ENCODE results near the gene LRRIQ1. TPM values are rescaled to one million over a fixed set of nuclear protein-coding genes. Genes with fewer than 3 reads are reported as not detected.

LRRIQ1 gene
- total RNA-seq, 1 donor from 2014 or later, result 10.6 TPM

DNA sequence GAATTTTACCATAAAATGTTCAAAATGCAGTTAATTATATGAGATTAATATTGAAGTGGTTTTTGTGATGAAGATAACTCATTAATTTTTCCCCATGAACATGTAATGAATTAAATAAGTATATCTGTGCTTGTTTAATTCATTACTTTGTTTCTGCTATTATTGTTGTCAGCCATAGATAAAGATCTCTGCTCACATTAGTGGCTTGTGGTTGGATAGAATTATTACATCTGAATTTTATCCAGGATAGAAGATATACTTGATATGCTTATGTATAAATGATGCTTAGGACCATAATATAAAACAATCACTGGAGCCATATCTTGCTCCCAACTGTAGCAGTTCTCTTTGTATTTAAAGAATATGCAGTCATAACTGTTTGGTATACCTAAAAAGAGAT, 18.5 kb upstream of the LRRIQ1 start:
- H3K27ac Mint-ChIP-seq (ENCODE audit: unreplicated experiment), result no peak overlapping the region
- no peak for DNase-seq

DNA sequence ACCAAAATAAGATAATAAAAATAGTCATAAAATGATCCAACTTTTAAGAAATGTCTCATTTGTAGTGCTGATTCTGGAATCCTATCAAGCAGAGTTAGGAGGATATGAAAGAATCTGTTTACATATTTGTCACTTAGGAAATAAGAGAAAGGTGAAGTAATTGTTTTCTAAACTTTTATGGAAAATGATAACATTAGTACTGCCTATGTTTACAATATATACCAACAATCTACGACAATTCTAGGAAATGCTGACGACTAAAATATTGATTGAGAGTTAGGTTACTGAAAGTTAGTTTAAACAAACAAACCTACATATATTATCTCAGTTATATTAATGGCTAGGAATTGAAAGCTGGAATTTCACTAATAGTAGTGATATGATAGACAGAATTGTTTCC, 18.1 kb upstream of the LRRIQ1 start:
- peaks cover 26% of the 10 kb centered on the region for H3K4me1 Mint-ChIP-seq (ENCODE audit: low read depth, unreplicated experiment)
- DNase-seq, result no peak
- no peak overlapping the region for H3K27ac Mint-ChIP-seq (ENCODE audit: unreplicated experiment)
- H3K27me3 Mint-ChIP-seq (ENCODE audit: unreplicated experiment), result peaks cover 5% of the 10 kb centered on the region
- H3K36me3 Mint-ChIP-seq (ENCODE audit: unreplicated experiment), result no peaks in the 10 kb centered on the region
- no peaks in the 10 kb centered on the region for H3K9me3 Mint-ChIP-seq (ENCODE audit: unreplicated experiment)
- TF ChIP-seq, protein P1, sequence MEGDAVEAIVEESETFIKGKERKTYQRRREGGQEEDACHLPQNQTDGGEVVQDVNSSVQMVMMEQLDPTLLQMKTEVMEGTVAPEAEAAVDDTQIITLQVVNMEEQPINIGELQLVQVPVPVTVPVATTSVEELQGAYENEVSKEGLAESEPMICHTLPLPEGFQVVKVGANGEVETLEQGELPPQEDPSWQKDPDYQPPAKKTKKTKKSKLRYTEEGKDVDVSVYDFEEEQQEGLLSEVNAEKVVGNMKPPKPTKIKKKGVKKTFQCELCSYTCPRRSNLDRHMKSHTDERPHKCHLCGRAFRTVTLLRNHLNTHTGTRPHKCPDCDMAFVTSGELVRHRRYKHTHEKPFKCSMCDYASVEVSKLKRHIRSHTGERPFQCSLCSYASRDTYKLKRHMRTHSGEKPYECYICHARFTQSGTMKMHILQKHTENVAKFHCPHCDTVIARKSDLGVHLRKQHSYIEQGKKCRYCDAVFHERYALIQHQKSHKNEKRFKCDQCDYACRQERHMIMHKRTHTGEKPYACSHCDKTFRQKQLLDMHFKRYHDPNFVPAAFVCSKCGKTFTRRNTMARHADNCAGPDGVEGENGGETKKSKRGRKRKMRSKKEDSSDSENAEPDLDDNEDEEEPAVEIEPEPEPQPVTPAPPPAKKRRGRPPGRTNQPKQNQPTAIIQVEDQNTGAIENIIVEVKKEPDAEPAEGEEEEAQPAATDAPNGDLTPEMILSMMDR (IDR thresholded peaks at IDR 0.05; ENCODE audit: partially characterized antibody, unreplicated experiment), result no peak
- no peak overlapping the region for H3K4me3 Mint-ChIP-seq (ENCODE audit: unreplicated experiment)

More for the DNA sequence above, 18.5 kb upstream of the LRRIQ1 start:
- Mint-ChIP-seq H3K36me3 (ENCODE audit: unreplicated experiment) (no peaks in the 10 kb centered on the region), H3K27me3 (ENCODE audit: unreplicated experiment) (peaks cover 5% of the 10 kb centered on the region), H3K4me3 (ENCODE audit: unreplicated experiment) (no peak overlapping the region), H3K9me3 (ENCODE audit: unreplicated experiment) (no peaks in the 10 kb centered on the region), H3K4me1 (ENCODE audit: low read depth, unreplicated experiment) (peaks cover 26% of the 10 kb centered on the region)
- TF ChIP-seq, protein P1 (IDR thresholded peaks at IDR 0.05; ENCODE audit: partially characterized antibody, unreplicated experiment), result no peak

DNA sequence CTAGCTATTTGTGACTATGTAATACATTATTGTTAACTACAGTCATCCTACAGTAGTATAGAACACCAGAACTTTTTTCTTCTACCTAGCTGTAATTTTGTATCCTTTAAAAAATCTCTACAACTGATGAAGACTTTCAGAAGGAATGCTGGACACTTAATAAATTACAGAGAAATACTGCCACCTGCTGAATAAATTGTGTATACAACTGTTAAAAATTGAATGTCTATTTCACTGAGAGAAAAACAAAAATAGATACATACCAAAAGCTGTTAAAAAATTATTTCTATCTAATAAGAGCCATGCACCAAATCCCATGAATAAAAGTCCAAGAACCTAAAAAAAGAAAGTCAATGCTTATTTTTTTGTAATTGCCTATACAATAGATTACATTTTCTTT, 6.7 kb upstream of the LRRIQ1 start:
- TF ChIP-seq, protein P1 (IDR thresholded peaks at IDR 0.05; ENCODE audit: partially characterized antibody, unreplicated experiment), result peak; percentile 88
- Mint-ChIP-seq H3K4me3 (ENCODE audit: unreplicated experiment) (no peak overlapping the region), H3K27me3 (ENCODE audit: unreplicated experiment) (peaks cover 2% of the 10 kb centered on the region), H3K4me1 (ENCODE audit: low read depth, unreplicated experiment) (peaks cover 26% of the 10 kb centered on the region), H3K27ac (ENCODE audit: unreplicated experiment) (no peak overlapping the region), H3K36me3 (ENCODE audit: unreplicated experiment) (no peaks in the 10 kb centered on the region), H3K9me3 (ENCODE audit: unreplicated experiment) (no peaks in the 10 kb centered on the region)
- no peak for DNase-seq

DNA sequence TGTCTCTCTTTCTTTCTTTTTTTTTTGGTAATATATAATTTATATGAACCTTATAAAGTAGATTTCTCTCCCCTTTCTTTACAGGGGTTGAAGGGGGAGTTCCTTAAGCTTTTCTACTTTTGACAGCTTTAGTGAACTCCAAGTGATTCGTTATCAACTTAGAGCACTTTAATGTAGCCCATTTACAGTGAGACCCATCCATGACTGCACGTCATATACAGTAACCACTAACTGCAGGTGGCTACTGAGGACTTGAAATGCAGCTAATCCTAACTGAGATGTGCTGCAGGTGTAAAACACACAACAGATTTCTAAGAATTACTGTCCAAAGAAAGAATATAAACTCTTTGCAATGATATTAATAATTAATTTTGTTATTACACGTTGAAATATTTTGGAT, 582 bp downstream of the LRRIQ1 start:
- no peaks in the 10 kb centered on the region for H3K4me1 Mint-ChIP-seq (ENCODE audit: low read depth, unreplicated experiment)
- H3K27ac Mint-ChIP-seq (ENCODE audit: unreplicated experiment), result peak overlapping the region; percentile 94
- TF ChIP-seq, protein P1 (IDR thresholded peaks at IDR 0.05; ENCODE audit: partially characterized antibody, unreplicated experiment), result no peak
- H3K9me3 Mint-ChIP-seq (ENCODE audit: unreplicated experiment), result no peaks in the 10 kb centered on the region
- H3K27me3 Mint-ChIP-seq (ENCODE audit: unreplicated experiment), result no peaks in the 10 kb centered on the region
- no peak for DNase-seq
- H3K4me3 Mint-ChIP-seq (ENCODE audit: unreplicated experiment), result peak overlapping the region; percentile 95
- H3K36me3 Mint-ChIP-seq (ENCODE audit: unreplicated experiment), result no peaks in the 10 kb centered on the region

DNA sequence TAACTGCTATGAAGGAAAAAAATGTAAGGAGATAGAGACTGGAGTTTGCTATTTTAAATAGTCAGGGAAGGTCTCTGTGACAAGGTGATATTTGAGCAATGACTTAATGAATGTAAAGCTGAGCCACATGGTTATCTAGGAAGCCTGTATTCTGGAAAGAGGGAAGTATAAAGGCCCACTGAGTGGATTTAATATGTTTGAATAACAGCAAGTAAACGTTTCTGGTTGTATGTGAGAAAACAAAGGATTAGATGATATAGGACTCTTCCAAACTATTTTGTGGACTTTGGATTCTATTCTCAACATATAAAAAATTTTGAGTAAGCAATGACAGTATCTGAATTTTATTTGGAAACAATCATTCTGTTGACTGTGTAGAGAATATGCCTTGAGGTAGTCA, 5.2 kb downstream of the LRRIQ1 start:
- no peak for DNase-seq
- Mint-ChIP-seq H3K27me3 (ENCODE audit: unreplicated experiment) (no peaks in the 10 kb centered on the region), H3K9me3 (ENCODE audit: unreplicated experiment) (no peaks in the 10 kb centered on the region), H3K4me1 (ENCODE audit: low read depth, unreplicated experiment) (no peaks in the 10 kb centered on the region), H3K4me3 (ENCODE audit: unreplicated experiment) (no peak overlapping the region), H3K36me3 (ENCODE audit: unreplicated experiment) (no peaks in the 10 kb centered on the region), H3K27ac (ENCODE audit: unreplicated experiment) (no peak overlapping the region)
- TF ChIP-seq, protein P1 (IDR thresholded peaks at IDR 0.05; ENCODE audit: partially characterized antibody, unreplicated experiment), result no peak
